Body of pancreas (tissue), 4 donors: Measurements from ENCODE around the gene POLR3E. TPM values are rescaled to one million over a fixed set of nuclear protein-coding genes. Genes with fewer than 3 reads are reported as not detected.

Experiments used
- ATAC-seq: fragments of 150-250 bp; one replicate; pipeline ENCODE4 v1.9.1; 2016
- DNase-seq, 4 donors: peaks; one replicate each; pipeline ENCODE4 v3.0.0-alpha.2; 2019
- H3K27ac ChIP-seq, 4 donors: fragments of 200-600 bp; sonication (generic); 1 replicate in 3 of 4; 2 replicates in 1 of 4; pipeline versions ENCODE4 v1.5.1 to v1.6.1; 2016 to 2019; ENCODE audit warnings: mild to moderate bottlenecking in 1 of 4, mixed read lengths in 1 of 4, moderate library complexity in 1 of 4
- H3K27me3 ChIP-seq, 2 donors: fragments of 200-600 bp; sonication (generic); one replicate each; pipeline ENCODE4 v1.6.0; 2016; ENCODE audit warnings: mild to moderate bottlenecking in 1 of 2
- H3K36me3 ChIP-seq, 2 donors: fragments of 200-600 bp; sonication (generic); replicated peaks in 1 of 2; 2 replicates each; pipeline ENCODE4 v1.5.1; 2016; ENCODE audit warnings: low read depth in 2 of 2; ENCODE audit not compliant: insufficient read depth in 1 of 2
- H3K4me1 ChIP-seq: fragments of 200-600 bp; sonication (generic); one replicate; pipeline ENCODE4 v1.6.0; 2016
- H3K4me3 ChIP-seq, 2 donors: fragments of 200-600 bp; sonication (generic); 1 replicate in 1 of 2; 2 replicates in 1 of 2; pipeline ENCODE4 v1.5.1; 2016 to 2019
- H3K9me3 ChIP-seq, 3 donors: fragments of 200-600 bp; sonication (generic); 1 replicate in 2 of 3; 2 replicates in 1 of 3; pipeline ENCODE4 v1.5.1; 2016
- CTCF ChIP-seq, 7 experiments: fragments of 450-650 bp in 4 of 7; fragments of 200-600 bp in 3 of 7; sonication (generic) in 3 of 7; IDR thresholded peaks; one replicate each; pipeline ENCODE4 v1.5.1; 2016 to 2019; ENCODE audit warnings: antibody characterized with exemption in 7 of 7
- POLR2A ChIP-seq, 3 donors: fragments of 450-650 bp; IDR thresholded peaks; one replicate each; pipeline ENCODE4 v1.6.1; 2016; ENCODE audit warnings: antibody characterized with exemption in 3 of 3, mild to moderate bottlenecking in 2 of 3
- WGBS, 2 donors: methylation state at CpG; one replicate each; pipeline ENCODE4 v1.1.5; 2017; 5-methylcytosine and 5-hydroxymethylcytosine counted together
- intact Hi-C: fragments of 100-400 bp; cut with DNase I; formaldehyde crosslinking; loops from one replicate; pipeline ENCODE4 v1.15.1; 2023
- total RNA-seq, 2 donors: library from RNA; depleted of rRNA; stranded (reverse); fragments of >200 nt; gene quantifications; one replicate each; pipeline ENCODE4 v1.1.0, GENCODE V29; 2016

Gene POLR3E
- total RNA-seq, 2 donors from 2014 or later, result 52.1 to 94.9 TPM

GRCh38 chr16:22307838-22308237 is 10.6 kb downstream of the POLR3E start:
- Histone ChIP-seq H3K9me3 (no peaks in the 10 kb centered on the region), H3K36me3 (peaks cover 0 to 31% of the 10 kb centered on the region in 2 donors), H3K4me1 (no peaks in the 10 kb centered on the region), H3K4me3 (no peak overlapping the region), H3K27me3 (no peaks in the 10 kb centered on the region), H3K27ac (no peak overlapping the region)
- intact Hi-C loops, result loop anchor here (10.0 kb wide), 2 partner anchors 103 to 303 kb away; partner anchors contain the start of genes EEF2K, MOSMO and PDZD9
- no peak for ATAC-seq
- no peak for DNase-seq
- no peak for TF ChIP-seq POLR2A (IDR thresholded peaks at IDR 0.05)
- no peak for TF ChIP-seq CTCF (IDR thresholded peaks at IDR 0.05)
- WGBS, 2 donors, result 93 to 94% methylated on average over 10 of the region's 10 CpGs

GRCh38 chr16:22308824-22309520 is 11.8 kb downstream of the POLR3E start:
- Histone ChIP-seq H3K27ac (no peak overlapping the region), H3K4me1 (no peaks in the 10 kb centered on the region), H3K4me3 (no peak overlapping the region), H3K27me3 (no peaks in the 10 kb centered on the region), H3K9me3 (no peaks in the 10 kb centered on the region), H3K36me3 (peaks cover 0 to 31% of the 10 kb centered on the region in 2 donors)
- WGBS, 2 donors, result 94% methylated on average over 7 to 24 of the region's 24 CpGs
- DNase-seq (no peak), ATAC-seq (no peak)
- TF ChIP-seq POLR2A (IDR thresholded peaks at IDR 0.05) (no peak), CTCF (IDR thresholded peaks at IDR 0.05) (no peak)
- intact Hi-C loops, result loop anchor here (10.0 kb wide), 2 partner anchors 104 to 304 kb away; partner anchors contain the start of genes EEF2K, MOSMO and PDZD9

GRCh38 chr16:22311520-22311919 is 14.3 kb downstream of the POLR3E start:
- no peak for TF ChIP-seq CTCF (IDR thresholded peaks at IDR 0.05)
- no peak for TF ChIP-seq POLR2A (IDR thresholded peaks at IDR 0.05)
- Histone ChIP-seq H3K9me3 (no peaks in the 10 kb centered on the region), H3K36me3 (peaks cover 0 to 40% of the 10 kb centered on the region in 2 donors), H3K4me3 (no peak overlapping the region), H3K4me1 (no peaks in the 10 kb centered on the region), H3K27ac (no peak overlapping the region), H3K27me3 (no peaks in the 10 kb centered on the region)
- no peak for ATAC-seq
- WGBS, 2 donors, result 94 to 96% methylated on average over 4 of the region's 4 CpGs
- intact Hi-C loops, result no loop called here
- no peak for DNase-seq

GRCh38 chr16:22312897-22313781 is 15.9 kb downstream of the POLR3E start:
- WGBS, 2 donors, result 89 to 90% methylated on average over 23 of the region's 23 CpGs
- H3K4me3 ChIP-seq, result no peak overlapping the region
- peaks cover 5 to 40% of the 10 kb centered on the region in 2 donors for H3K36me3 ChIP-seq
- no peaks in the 10 kb centered on the region for H3K4me1 ChIP-seq
- ATAC-seq (no peak), DNase-seq (no peak)
- intact Hi-C loops, result no loop called here
- no peaks in the 10 kb centered on the region for H3K27me3 ChIP-seq
- TF ChIP-seq CTCF (IDR thresholded peaks at IDR 0.05), result no peak
- no peak for TF ChIP-seq POLR2A (IDR thresholded peaks at IDR 0.05)
- H3K9me3 ChIP-seq, result no peaks in the 10 kb centered on the region
- no peak overlapping the region for H3K27ac ChIP-seq
